SHP77 (cell line): ENCODE measurements around the gene CLDN20.
"Not testable (repeated sequence)": the region's sequence is repeated elsewhere in the genome, so short reads cannot be mapped to it uniquely, and the experiment has no call there.

Experiments
- DNase-seq, 2 experiments: peaks; one replicate each; lab custom pipeline; 2025; lab: John Stamatoyannopoulos, UW

Gene CLDN20

DNA sequence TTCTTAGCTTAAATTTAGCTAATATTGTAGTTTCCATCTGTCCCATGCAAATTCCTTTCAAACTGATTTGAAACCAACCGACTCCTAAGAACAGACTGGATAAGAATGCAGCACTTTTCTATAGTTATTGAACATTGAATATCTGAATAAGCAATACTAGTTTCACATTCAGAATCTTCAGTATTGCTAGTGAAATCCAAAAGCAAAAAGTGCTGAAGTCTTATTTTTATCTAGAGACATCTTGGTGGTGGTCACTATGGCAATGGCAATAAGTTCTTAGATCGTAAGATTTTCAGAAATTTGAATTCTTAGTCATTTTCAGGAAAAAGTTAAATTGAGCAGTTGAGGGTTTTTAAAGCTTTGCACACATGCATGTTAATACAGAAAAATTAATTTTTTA lies 47.8 kb downstream of the CLDN20 start:
- DNase-seq: no peak

DNA sequence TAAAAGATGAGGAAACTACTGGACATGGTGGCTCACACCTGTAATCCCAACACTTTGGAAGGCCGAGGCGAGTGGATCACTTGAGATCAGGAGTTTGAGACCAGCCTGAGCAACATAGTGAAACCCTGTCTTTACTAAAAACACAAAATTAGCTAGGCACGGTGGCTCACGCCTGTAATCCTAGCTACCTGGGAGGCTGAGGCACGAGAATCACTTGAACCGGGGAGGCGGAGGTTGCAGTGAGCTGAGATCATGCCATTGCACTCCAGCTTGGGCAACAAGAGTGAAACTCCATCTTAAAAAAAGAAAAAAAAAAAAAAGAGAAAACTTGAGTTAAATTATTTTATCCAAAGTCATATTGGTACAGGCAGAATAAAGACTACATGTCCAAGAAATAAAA lies 49.1 kb downstream of the CLDN20 start:
- not testable (repeated sequence) for DNase-seq

DNA sequence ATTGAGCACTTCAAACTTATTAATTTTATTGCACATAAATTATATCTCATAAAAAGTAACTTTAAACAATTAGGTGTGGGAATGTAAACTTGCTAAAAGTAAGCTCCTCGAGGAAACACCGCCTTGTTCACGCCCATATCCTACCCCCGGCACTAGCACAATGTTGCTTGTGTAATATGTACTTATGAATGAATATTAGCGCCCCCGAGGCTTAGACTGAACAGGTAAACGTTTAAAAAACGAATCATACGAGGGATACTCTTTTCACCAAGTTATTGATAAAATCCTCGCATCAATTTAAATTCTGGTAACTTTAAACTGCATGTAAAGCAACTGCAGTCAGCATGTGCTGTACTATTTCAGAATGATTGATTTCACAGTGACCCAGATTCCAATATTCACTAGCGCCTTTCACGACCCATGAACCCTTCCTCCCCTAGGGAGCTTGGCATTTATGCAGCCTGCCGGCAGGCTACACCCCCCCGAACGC lies 49.8 kb downstream of the CLDN20 start:
- peak in 1 of 2 experiments; percentile 39 for DNase-seq

- peak; percentile 98 for DNase-seq
These were observed 50.4 kb downstream of the CLDN20 start, which contains the start of gene TFB1M for GRCh38 chr6:155314092-155314772. TFB1M (minus strand) TSS chr6:155314484; CDS start chr6:155314428, 56 bp downstream.

DNA sequence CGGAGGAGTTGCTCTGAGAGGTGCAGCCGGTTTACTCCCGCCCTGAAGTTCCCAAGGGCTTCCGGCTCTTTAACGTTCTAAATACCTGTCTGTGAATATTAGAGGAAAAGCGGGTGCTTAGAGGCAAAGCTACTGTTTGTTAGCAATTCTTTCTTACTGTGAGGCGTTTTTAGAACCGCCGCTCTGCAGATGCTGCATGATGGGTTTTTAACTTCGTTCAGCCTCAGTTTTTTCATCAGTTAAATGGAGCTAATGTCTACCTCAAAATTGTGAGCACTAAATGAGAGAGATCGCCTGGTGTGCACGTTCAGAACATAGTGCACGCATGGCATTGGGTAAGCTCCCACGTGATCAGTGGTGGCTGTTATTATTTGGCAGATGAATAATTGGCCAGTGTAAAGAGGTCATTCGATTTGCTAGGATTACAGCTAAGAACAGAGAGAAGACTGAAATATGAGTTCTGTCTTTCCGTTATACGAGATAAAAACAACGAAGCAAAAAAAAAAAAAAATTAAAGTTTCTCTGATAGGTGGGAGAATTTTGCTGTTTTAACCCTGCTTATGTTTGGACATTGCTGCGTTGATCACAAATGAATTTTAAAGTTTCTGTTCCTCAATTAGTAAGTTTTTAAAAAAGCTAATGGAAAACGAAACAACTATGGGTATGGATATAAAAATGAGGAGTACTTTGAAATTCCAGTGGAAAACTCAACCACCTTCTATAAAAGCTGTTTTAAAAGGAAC lies 51.1 kb downstream of the CLDN20 start:
- DNase-seq: peak; percentile 86 to 93

DNA sequence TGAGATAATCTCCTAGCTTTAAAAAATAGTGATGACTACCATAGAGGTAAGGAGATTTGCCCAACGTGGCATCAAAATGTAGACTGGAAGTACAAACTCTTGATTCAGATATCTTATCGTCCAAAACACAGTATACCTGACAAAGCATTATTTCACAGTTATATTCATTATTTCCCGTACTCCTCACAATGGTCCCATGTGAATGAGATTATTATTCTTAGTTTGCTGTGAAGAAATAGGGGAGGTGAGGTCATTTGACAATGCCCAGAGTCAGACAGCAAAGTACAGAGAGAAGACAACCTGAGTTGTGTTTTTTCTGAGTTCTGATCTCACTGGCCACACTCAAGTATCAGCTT lies 51.7 kb downstream of the CLDN20 start:
- DNase-seq: no peak

DNA sequence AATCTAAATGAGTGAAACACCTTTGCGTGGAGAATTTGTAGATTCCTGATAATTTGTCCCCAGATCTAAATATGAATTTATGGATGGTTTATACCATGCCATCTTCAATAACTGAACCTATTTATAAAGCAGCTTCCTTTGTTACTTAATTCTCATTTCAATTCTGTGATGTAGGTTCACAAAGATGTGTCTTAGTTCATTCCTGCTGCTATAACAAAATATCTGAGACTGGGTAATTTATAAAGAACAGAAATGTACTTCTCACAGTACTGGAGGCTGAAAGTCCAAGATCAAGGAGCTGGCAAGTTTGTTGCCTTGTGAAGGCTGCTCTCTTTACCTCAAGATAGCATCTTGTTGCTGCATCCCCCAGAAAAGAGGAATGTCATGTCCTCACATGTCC lies 52.6 kb downstream of the CLDN20 start:
- DNase-seq: no peak

DNA sequence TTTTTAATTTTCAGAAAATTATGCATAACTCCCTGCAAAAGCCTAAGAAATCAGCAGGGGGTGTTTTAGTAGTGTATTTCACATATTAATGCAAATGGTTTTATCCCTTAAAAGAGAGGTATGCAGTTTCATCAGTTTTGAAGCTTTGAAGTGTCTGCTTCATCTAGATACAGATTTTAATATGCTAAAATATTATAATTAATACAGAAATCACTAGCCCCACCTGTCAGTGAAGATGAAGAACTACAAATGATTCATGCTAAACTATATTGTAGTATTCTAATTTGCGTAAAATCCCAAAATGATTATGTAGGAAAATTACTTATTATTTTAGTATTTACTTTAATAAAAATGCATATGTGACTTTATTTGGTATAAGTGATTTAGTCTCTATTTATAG lies 53.4 kb downstream of the CLDN20 start:
- no peak for DNase-seq

GRCh38 chr6:155319902-155320301 lies 56.1 kb downstream of the CLDN20 start:
- DNase-seq: no peak

DNA sequence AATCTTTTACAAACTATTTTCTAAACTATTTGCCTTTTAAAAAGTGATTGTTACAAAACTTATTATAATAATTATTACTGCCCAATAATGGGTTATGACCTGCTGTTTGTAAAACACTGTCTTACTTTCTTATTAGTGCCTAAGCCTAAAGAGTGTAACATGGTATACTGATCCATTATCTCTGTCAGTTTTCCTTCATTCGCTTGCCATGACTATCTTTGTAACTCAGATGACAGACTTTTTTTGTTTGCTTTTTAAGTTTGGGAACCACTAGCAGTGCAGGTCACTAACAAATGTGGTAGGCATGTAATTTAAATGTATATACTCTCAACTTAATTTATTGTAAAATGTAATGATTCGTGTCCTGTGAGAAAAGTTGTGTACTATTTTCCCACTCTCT lies 60.4 kb downstream of the CLDN20 start:
- DNase-seq: no peak

- DNase-seq: no peak
These were observed 61.2 kb downstream of the CLDN20 start for GRCh38 chr6:155324993-155325392.

DNA sequence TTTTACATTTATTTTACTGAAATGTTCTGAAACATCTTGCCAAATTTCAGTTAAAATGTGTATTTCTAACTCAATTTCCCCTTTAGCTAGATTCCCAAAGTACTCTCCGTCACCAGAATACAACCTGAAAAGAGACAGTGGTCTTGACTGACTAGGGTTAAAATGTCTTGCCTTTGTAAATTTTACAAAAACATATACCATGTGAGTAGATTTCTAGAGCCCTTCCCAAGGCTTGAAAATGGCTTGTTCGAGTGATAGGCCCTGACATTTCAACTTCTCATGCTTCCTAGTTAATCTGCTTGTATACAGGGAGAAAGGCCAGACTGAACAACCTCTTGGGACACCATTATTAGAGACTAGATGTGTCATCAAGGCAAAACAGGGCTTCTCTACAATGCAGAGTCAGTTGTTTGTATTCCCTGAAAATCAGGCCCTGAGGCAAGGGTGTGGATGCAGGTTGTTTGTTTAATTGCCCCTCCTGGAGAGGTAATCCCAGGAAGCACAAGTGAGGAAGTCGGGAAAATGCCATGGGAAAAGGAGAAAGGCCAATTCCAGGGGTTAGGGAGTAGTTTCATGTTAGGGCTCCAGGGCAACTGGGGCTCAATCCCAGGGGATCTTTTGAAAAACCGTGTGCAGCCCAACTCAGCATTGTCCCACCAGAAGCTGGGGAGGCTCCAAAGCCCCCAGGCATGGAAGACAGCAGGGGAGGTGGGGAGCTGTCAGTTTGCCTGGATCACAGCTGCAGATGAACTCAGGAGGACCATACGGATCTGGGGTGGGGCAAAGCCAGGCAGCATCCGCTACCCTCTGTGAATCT lies 62.1 kb downstream of the CLDN20 start:
- DNase-seq: no peak
